Mononuclear cell (primary cell): Measurements from ENCODE around the gene AKAP8L. TPM values are rescaled to one million over a fixed set of nuclear protein-coding genes. Genes with fewer than 3 reads are reported as not detected.
"Not testable (repeated sequence)": the region's sequence is repeated elsewhere in the genome, so short reads cannot be mapped to it uniquely, and the experiment has no call there.

Experiments
- H3K27me3 ChIP-seq: 2 replicates; pipeline ENCODE4 v1.6.0; 2011; ENCODE audit warnings: low read length, control low read depth; ENCODE audit not compliant: insufficient read depth
- H3K4me1 ChIP-seq: 2 replicates; pipeline ENCODE4 v1.5.1; 2011; ENCODE audit warnings: mild to moderate bottlenecking, low read length, control low read depth; ENCODE audit not compliant: insufficient read depth
- H3K4me3 ChIP-seq: 2 replicates; pipeline ENCODE4 v1.5.1; 2011; ENCODE audit warnings: mild to moderate bottlenecking, low read length, moderate library complexity
- H3K9me3 ChIP-seq: 2 replicates; pipeline ENCODE4 v1.5.1; 2011; ENCODE audit warnings: low read depth, mild to moderate bottlenecking, control low read depth, low read length
- total RNA-seq: library from RNA; depleted of rRNA; stranded (reverse); fragments of >200 nt; gene quantifications from one replicate; pipeline ENCODE4 v1.2.3, GENCODE V29; 2012

The AKAP8L gene
- total RNA-seq, 1 donor, result 76.9 TPM

DNA sequence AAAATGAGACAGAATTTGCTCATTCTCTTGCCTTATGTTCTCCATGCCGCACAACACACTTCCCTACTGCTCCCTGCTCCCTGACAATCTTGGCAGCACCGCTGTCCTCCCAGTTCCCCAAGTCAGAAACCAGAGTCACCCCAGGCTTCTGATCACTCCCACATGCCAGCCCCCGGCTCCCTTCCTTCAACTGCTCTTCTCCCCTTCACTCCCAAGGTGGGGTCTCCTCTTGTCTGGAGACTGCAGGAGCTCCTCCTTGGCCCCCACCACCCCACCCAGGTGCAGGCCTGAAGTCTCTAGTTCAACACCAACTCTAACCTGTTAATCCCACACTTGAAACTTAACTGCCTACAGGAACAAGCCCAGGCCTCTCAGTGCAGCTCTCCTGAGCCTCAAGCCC lies 22.4 kb downstream of the AKAP8L start:
- H3K4me1 ChIP-seq, result no peaks in the 10 kb centered on the region
- H3K4me3 ChIP-seq, result no peak overlapping the region
- no peaks in the 10 kb centered on the region for H3K9me3 ChIP-seq
- H3K27me3 ChIP-seq, result no peaks in the 10 kb centered on the region

DNA sequence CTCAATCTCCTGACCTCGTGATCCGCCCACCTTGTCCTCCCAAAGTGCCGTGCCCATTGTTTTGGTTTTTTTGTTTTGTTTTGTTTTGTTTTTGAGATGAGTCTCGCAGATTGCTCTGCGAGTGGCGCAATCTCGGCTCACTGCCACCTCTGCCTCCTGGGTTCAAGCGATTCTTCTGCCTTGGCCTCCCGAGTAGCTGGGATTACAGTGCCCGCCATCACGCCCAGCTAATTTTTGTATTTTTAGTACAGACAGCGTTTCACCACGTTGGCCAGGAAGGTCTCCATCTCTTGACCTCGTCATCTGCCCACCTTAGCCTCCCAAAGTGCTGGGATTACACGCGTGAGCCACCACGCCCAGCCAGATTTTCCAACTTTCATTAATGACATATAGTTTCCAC lies 23.5 kb downstream of the AKAP8L start:
- H3K4me1 ChIP-seq, H3K27me3 ChIP-seq: not testable (repeated sequence)

DNA sequence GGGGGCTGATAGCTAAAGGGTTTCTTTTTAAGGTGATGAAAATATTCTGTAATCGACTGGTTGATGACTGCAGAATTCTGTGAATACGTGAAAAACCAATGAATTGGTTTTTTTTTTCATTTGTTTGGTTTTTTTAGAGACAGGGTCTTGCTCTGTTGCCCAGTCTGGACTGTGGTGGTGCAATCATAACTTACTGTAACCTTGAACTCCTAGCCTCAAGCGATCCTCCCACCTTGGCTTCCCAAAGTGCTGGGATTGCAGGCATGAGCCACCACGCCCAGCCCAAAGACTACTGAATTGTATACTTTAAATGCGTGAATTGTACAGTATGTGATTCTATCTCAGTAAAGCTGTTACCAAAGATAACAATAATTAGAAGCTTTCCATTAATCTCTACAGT lies 24.4 kb downstream of the AKAP8L start:
- Histone ChIP-seq H3K4me3 (no peak overlapping the region), H3K4me1 (no peaks in the 10 kb centered on the region), H3K9me3 (no peaks in the 10 kb centered on the region), H3K27me3 (no peaks in the 10 kb centered on the region)

More for the DNA sequence above, 23.5 kb downstream of the AKAP8L start:
- H3K9me3 ChIP-seq, H3K4me3 ChIP-seq: not testable (repeated sequence)

DNA sequence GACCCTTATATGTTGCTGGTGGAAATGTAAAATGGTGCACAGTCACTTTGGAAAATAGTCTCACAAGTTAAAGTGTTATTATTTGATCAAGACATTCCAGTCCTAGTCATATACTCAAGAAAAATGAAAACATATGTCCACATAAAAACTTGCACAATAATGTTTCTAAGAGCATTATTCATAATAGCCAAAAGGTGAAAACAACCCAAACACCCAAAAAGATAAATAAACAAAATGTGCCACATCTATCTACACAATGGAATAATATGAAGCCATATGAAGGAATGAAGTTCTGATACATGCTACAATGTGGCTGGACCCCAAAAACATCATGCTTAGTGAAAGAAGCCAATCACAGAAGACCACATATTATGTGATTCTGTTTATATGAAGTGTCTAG lies 24.8 kb downstream of the AKAP8L start:
- no peaks in the 10 kb centered on the region for H3K9me3 ChIP-seq
- no peaks in the 10 kb centered on the region for H3K27me3 ChIP-seq
- no peaks in the 10 kb centered on the region for H3K4me1 ChIP-seq
- H3K4me3 ChIP-seq, result no peak overlapping the region

DNA sequence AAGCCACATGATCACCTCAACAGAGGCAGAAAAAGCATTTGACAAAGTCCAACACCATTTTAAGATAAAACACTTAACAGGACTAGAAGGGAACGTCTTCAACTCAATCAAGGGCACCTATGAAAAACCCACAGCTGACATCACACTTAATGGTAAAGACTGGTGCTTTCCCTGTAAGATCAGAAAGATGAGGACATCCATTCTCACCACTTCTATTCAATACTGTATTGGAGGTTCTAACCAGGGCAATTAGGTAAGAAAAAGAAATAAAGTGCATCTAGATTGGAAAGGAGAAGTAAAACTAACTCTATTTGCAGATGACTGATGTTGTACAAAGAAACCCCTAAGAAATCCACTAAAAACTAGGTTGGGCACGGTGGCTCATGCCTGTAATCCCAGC lies 28.0 kb downstream of the AKAP8L start:
- Histone ChIP-seq H3K9me3 (no peaks in the 10 kb centered on the region), H3K27me3 (no peaks in the 10 kb centered on the region), H3K4me1 (no peaks in the 10 kb centered on the region), H3K4me3 (no peak overlapping the region)

DNA sequence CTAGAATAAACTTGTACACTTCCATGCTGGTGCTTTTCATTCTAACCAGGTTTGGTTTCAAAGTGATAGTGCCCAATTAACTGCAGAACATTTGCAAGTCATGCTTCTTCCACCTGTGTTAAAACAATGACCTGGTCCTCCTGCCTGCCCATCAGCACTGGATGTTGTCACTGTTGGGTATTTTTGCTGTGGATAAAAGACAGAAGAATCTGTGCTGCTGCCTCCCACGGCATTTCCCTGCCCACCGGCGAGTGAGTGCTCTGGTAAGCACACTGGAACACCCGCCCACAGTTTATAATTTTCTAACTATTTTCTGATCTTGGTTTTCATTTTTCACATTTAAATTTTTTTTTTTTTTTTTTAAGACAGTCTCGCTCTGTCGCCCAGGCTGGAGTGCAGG lies 36.9 kb downstream of the AKAP8L start:
- Histone ChIP-seq H3K27me3 (no peaks in the 10 kb centered on the region), H3K4me1 (peaks cover 21% of the 10 kb centered on the region), H3K4me3 (no peak overlapping the region), H3K9me3 (no peaks in the 10 kb centered on the region)

DNA sequence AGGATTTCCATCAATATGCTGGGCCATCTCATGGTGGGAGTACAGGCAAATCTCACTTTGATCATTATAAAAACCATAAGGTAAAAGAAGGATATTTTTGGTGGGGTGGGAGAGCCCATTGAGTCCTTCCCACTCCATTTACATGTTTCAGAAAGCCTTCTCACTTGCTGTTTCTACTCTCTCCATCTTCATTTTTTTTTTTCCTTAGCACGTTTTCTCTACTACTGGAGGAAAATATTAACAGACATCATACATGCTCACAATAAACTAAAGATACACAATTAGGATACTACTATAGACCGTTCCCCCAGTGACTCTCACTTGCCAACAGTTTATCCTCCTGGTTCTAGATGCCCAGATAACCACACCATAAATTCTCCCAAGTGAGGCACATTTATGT lies 37.4 kb downstream of the AKAP8L start:
- H3K27me3 ChIP-seq, result no peaks in the 10 kb centered on the region
- H3K9me3 ChIP-seq, result no peaks in the 10 kb centered on the region
- H3K4me3 ChIP-seq, result no peak overlapping the region
- peaks cover 23% of the 10 kb centered on the region for H3K4me1 ChIP-seq

DNA sequence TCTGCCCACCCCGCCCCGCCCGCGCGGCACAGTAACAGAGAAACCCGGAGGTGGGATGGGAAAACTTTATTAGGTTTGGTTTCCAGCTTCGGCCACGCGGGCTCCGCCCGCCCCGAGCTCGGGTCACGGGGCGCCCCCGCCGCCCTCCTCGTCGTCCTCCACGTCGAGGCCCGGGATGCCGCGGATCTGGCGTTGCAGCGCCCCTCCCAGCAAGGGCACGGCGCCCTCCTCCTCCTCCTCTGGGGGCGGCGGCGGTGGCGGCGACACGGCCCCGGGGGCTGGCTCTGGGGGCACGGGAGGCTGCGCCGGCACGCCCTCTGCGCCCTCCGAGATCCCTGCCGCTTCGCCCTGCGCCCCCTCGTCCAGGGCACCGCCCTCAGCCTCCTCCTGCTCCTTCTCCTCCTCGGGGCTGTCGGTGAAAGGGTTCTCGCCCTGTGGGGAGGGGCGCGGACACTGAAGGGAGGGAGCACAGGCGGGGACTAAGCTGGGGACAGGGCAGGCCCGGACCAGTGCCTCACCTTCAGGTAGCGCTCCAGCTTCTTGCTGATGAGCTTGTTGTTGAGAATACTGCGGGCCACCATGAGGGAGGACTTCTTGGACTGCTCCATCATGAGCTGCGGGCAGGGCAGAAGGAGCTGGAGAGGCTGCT lies 38.7 kb downstream of the AKAP8L start:
- Histone ChIP-seq H3K27me3 (no peaks in the 10 kb centered on the region), H3K4me1 (peaks cover 25% of the 10 kb centered on the region), H3K9me3 (no peaks in the 10 kb centered on the region), H3K4me3 (peak overlapping the region; percentile 98)

DNA sequence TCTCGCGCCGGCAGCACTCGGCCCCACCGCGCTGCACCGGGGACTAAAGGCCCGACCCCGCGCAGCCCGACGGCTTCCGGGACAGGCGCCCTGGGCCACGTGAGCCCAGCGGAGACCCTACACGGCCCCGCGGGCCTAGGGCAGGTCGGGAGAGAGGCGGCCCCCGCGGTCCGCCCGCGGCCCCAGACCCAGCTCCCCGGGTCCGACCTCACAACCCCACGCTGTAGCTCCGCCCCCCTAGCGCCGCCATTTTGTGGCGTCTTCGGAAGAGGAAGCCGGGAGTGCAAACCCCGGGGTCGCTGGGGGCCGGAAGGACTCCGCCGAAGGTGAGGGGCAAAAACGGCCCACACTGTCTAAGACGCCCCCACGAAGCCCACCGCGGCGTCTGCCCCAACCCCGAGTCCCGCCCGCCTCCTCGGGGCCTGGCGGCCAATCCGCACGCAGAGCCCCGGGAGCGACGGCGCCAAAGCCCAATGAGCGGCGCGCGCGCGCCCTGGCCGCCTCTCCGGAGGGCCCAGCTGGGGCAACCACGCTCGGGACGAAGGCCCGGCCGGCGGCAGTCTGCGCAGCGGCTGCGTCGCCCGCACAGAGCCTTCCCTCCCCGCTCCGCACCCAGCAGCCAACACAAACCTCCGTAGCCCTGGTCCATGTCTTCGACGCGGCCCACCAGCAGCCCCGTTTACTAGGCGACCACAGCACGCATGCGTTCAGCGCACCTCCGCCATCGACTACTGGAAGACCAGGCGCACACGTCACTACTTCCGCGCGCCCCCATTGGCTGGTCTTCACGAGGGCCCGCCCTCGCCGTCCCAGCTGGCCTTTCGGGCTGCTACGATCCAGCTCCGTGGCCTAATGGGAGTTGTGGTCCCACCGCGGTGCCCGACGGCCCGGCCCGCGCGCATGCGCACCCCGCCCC lies 39.4 kb downstream of the AKAP8L start, which contains the start of gene AKAP8:
AKAP8 (minus strand) TSS at position 705 of the 916 bp plus-strand sequence; CDS start at position 649, 56 bp downstream.
- H3K9me3 ChIP-seq, result no peaks in the 10 kb centered on the region
- H3K4me3 ChIP-seq, result peak within 1 kb of the TSS; percentile 98
- H3K27me3 ChIP-seq, result no peaks in the 10 kb centered on the region
- peaks cover 27% of the 10 kb centered on the region for H3K4me1 ChIP-seq

DNA sequence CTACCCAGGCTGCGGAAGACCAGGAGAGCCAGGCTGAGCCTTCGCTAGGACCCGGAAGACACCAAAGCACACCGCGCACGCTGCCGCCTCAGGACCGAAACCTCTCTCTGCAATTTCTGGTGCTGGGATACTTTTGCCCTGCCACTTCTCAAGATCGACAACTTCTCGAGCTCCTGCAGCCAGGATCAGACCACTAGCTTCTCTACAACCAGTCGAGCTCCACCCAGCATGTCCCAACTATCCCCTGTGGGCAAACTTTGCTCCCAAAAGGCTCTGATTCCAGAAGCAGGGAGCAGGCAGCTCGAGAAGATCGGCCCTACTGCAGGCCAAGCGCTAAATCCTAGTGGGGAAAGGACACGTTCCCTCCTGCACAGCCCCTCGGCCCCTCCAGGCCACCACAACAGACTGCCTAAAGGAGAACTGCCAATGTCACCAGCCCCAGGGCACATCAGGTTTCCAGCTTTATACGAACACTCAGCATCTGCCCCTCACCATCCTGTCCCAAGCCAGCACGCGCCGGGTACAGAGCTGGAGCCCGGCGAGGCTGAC lies 40.2 kb downstream of the AKAP8L start:
- no peaks in the 10 kb centered on the region for H3K27me3 ChIP-seq
- H3K4me3 ChIP-seq, result peak overlapping the region; percentile 98
- H3K4me1 ChIP-seq, result peaks cover 27% of the 10 kb centered on the region
- H3K9me3 ChIP-seq, result no peaks in the 10 kb centered on the region

DNA sequence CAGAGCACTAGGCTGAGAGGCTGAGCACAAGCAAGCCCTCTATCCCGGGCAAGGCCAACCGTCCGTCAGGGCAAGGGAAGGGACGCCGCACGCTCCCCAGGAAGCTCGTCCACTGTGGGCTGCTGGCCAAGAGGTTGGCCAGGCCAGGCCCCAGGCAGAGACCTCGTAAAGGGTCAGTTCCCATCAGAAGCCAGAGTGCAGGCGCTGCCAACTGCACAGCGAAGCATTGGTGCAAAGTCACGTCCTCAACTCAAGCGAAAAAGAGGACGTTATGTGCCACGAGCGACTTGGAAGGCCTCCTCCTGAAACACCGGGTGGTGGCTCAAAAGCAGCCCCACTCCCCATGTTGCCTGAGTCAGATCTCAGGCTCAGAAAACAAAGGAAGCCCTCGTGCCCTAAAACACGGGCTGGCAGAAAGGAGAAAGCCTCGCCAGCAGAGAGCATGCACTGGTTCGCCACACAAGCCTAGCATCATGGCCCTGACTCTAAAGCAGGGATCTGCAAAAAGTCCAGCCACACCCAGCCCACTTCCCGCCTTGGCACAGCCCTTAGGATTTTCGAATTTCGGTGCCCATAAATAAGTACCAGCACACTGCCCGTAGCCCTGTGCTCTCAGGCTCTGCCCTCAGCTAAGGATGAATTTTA lies 43.9 kb downstream of the AKAP8L start:
- Histone ChIP-seq H3K27me3 (no peaks in the 10 kb centered on the region), H3K4me1 (peaks cover 21% of the 10 kb centered on the region), H3K9me3 (no peaks in the 10 kb centered on the region), H3K4me3 (no peak overlapping the region)

DNA sequence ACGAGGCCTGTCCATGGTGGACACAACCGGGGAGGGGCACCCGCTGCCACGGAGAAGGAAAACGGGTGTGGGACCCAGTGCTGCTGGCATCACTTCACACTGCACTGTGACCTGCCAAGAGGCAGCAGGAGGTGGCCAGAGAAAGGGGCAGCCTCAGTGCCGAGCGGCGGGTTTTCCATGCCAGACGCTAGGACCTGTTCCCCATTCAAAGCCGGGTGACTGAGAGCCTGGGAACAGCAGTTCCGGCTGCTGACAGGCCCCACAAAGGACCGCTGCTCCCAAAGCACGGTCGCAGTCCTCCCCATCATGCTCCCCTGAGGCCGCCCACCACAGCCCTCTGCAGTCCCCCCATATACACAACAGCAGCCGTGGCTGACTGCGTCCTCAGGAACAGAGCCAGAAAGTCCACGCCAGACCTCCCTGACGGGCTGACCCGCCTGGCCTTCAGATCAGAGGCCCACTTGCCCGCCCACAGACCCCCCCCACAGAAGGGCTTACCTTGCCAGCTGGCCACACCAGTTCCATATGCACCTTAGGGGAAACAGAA lies 44.6 kb downstream of the AKAP8L start:
- H3K9me3 ChIP-seq, result no peaks in the 10 kb centered on the region
- no peak overlapping the region for H3K4me3 ChIP-seq
- peaks cover 21% of the 10 kb centered on the region for H3K4me1 ChIP-seq
- H3K27me3 ChIP-seq, result no peaks in the 10 kb centered on the region

DNA sequence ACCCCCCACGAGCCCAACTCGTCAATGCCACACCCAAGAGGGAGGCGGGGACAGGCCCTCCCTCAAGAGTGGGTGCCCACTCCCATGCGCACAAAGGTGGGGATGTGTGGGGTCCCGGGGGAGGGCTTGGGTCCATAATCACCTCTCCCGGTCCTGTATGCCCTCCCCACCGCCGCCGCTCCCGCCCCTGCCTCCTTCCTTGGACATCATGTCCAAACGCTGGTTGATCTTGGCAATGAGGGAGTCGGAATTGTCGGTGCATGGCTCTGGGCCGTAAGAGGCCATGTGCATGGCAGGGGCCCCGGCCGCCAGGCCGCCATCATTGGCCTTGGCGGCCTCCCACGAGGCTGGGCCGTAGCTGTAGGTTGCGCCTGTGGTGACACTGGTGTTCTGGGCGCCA lies 45.1 kb downstream of the AKAP8L start:
- Histone ChIP-seq H3K4me3 (no peak overlapping the region), H3K9me3 (no peaks in the 10 kb centered on the region), H3K4me1 (peaks cover 21% of the 10 kb centered on the region), H3K27me3 (no peaks in the 10 kb centered on the region)

DNA sequence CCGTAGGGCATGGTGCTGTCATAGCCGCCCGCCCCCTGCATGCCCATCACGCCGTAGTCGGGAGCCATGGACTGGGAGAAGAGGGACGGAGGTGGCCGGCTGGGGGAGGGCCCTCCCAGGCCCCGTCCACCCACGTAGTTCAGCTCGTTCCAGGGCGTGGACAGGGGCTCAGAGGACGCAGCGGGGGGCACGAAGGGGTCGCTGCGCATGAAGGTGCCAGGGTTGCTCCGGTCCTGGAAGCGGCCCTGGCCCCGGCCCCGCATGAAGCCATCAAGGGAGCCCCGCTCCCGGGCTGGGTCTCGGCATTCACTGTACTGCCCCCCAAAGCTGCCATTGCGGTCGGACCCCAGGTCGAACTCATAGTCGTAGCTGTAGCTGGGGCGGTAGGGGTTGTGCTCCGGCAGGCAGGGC lies 45.9 kb downstream of the AKAP8L start:
- Histone ChIP-seq H3K4me1 (peaks cover 17% of the 10 kb centered on the region), H3K4me3 (no peak overlapping the region), H3K27me3 (no peaks in the 10 kb centered on the region), H3K9me3 (no peaks in the 10 kb centered on the region)

DNA sequence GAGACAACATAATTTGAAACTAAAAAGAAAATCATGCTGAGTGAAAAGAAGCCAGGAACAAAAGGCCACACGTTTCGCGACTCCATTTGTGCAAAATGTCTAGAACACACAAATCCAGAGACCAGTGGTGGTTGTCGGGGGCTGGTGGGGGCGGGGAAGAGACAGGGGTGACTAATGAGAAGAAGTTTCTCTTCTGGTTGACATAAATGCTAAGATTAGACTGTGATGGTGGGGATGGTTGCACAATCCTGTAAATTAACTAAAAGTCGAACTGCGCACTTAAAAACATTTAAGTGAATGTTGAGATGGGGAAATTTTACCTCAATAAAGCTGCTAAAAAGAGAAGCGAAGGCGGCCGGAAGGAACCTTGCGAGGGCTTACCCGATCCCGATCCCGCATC lies 46.3 kb downstream of the AKAP8L start:
- H3K9me3 ChIP-seq, result no peaks in the 10 kb centered on the region
- no peak overlapping the region for H3K4me3 ChIP-seq
- H3K4me1 ChIP-seq, result peaks cover 13% of the 10 kb centered on the region
- no peaks in the 10 kb centered on the region for H3K27me3 ChIP-seq
